OCI-M2 (cell line): ENCODE results near the gene RRP36.

ENCODE experiments used
- DNase-seq: peaks from one replicate; lab custom pipeline; 2025; ENCODE audit not compliant: unreplicated experiment; lab: John Stamatoyannopoulos, UW

The RRP36 gene

DNA sequence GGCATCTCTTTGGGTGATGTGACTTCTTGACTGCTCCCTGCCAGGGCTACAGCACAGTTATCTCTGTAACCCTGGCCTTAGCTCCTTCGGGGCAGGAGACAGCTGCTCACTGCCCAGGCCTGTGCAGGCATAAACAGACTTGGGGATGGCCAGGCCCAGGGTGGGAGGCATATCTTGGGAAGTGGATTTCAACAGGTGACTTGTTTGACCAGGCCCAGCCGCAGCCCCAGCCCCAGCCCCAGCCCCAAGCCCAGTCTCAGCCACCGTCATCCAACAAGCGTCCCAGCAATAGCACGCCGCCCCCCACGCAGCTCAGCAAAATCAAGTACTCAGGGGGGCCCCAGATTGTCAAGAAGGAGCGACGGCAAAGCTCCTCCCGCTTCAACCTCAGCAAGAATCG lies 15.2 kb upstream of the RRP36 start:
- DNase-seq, result no peak

DNA sequence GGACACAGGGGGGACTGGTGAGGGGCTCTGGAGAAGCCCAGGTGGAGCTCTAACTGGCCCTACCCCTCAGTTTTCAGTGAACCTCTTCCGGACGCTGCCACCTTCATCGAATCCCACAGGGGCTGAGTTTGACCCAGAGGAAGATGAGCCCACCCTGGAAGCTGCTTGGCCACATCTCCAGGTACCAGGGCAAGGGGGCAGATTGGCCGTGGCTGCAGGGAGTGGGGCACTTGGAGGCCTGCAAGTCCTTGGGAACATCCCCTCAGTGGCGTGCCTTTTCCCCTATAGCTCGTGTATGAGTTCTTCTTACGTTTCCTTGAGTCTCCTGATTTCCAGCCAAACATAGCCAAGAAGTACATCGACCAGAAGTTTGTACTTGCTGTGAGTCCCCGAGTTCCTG lies 14.3 kb upstream of the RRP36 start:
- no peak for DNase-seq

DNA sequence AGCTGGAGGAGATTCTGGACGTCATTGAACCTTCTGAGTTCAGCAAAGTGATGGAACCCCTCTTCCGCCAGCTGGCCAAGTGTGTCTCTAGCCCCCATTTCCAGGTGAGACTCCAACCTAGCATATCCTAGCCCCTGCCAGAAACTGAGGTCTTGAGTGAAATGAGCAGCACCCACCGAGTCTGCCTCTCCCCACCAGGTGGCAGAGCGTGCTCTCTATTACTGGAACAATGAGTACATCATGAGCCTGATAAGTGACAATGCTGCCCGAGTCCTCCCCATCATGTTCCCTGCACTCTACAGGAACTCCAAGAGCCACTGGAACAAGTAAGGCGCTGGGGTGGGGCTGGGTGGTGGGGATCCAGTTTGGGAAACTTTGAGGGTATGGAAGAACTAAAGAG lies 12.3 kb upstream of the RRP36 start:
- no peak for DNase-seq

DNA sequence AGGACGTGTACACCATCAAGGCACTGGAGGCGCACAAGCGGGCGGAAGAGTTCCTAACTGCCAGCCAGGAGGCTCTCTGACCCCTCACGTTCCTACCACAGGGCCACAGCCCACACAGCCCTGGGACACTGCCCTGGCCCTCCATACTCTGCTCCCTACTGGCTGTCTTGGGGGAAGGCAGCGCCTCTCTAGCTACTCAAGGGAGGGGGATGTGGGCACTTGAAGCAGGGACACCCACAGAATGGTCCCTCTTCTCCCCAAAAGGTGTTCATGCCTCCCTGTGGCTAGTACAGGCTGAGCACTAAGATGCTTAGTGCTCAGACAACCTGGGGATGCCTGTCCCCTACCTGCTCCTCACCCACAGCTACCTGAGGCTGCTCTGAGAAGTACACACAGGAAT lies 10.2 kb upstream of the RRP36 start:
- no peak for DNase-seq

DNA sequence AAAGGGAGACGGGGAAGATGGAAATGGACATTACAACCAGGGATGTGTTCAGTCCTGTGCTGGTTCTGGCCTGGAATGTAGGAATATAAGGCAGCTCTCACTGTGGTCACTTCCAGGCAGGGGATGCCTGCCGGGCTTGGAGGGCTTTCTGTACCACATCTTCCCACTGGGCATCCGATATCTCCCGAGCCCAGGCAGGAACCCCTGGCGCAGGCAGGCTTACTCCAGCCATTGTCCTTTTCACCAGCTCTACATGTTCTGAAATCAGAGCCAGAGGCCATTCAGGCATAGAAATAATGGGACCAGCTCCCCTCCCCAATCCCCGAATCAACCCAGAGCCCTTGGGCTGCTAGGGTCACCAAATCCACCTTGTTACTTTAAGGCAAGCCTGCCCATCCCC lies 9.1 kb upstream of the RRP36 start:
- DNase-seq, result no peak

DNA sequence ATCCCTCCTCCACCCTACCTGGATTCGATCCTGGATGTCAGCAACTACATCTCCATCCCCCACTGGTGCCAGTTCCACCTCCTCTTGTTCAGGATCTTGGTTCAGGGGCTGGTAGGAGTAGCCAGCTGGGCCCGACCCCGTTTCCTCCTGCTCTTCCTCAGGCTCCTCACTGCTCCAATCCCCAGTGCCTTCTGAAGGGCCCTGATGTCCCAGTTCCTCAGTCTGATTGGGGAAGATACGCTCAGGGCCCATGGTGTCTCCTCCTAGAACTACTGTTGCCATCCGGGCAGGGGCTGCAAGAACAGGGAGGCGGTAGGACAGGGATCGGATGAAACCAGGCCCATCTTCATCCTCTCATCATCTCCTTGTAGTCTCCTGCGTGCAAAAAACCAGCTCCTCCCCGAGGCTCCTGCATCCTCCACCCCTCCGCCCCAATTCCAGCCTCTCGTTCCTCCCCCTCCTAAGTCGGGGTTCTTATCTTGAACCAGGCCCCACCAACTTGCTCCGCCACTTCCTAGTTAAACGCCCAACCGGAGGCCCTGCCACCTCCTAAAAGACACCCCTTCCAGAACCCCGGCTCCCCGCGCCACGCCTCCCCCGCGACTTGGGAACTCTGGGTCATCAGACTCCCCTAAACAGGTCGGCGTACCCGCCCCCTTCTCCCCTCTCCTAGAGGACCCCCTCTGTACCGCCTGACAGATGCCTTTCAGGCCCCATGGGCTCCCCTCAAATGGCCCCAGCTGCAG lies 8.2 kb upstream of the RRP36 start:
- no peak for DNase-seq

DNA sequence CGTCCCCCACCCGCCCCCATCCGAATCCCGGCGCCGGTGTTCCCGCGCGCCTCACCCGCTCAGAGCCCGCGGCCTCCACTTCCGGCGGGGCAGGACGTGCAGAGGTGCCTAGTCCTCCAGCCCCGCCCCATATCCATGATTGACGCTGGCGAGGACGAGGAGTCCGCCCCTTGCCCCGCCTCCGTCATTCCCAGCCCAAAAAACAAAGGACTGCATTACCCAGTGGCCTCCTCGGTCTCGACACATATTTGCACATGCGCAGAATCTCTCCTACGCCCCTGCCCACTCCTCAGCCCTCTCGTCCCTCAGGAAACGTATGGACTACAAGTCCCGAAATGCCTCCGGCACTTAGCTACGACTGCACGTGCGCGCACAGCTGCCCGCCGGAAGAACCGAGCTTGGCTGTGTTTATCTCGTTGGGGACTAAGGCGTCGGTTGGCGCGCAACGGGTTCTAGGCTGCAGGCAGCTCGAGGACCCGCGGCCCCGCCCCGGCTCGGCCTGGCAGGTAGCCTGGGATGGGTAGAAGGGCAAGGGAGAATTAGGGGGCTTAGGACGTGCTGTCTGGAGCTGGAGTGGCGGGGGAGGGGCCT lies 7.5 kb upstream of the RRP36 start, which contains the start of the genes KLHDC3 and MEA1:
TSS of gene KLHDC3 (plus strand) at position 407 of the 591 bp plus-strand sequence. CDS start 2,944 bp downstream, outside the sequence.
TSS of gene MEA1 (minus strand) at position 104 of the 591 bp plus-strand sequence. CDS start 133 bp downstream, outside the sequence.
- peak; percentile 96 for DNase-seq

DNA sequence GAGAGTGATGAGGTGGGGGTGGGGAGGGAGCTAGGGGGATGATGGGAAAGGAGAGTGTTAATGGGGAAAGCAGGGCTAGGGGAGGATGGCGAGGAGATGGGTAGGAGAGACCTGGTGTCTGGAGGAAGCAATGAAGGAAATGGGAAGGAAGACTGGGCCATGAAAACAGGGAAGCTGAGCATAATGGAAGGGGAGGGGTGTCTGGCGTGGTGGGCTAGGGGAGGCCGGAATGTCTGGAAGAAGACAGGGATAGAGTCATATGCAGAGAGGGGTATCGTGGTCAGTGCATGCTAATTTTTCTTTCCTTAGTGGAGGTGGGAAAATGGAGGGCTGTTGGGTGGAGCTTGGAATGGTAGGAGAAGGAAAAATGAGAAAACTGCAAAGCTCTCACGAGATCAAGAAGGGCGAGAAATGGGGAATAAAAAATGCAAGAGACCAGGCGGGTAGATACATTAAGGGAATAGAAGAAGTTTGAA lies 7.0 kb upstream of the RRP36 start:
- no peak for DNase-seq

DNA sequence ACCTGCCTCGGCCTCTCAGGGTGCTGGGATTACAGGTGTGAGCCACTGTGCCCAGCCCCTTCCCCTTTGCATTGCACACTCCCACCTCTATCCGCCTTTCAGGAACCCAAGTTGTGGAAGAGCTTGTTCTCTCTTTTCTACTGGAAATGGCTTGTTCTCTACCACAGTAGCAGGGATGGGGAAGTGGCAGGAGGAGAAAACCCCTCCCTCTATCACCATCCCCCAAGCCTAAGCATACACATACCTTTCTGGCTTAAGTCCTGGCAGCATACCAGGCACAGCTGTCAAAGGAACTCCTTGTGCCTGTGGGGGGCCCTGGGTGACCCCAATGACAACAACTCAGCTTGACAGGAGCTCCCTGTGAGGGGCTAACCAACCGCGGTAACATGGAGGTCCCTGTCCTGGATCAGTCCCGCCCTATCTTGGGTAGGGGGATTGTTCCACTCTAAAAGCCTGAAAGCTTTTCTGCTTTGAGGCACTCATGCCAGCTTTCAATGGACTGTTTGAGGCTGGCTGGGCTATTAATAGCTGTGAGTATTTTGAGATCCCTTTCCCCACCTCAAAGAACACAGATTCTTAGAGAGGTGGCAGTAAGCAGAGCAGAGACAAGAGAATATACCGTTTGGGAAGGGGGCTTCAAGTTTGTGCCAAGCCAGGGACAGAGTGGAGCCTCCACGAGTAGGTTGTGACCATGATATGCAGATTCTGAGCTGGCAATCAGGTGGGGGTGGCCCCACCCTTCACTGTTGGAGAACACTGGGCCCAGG lies 5.1 kb upstream of the RRP36 start:
- no peak for DNase-seq

DNA sequence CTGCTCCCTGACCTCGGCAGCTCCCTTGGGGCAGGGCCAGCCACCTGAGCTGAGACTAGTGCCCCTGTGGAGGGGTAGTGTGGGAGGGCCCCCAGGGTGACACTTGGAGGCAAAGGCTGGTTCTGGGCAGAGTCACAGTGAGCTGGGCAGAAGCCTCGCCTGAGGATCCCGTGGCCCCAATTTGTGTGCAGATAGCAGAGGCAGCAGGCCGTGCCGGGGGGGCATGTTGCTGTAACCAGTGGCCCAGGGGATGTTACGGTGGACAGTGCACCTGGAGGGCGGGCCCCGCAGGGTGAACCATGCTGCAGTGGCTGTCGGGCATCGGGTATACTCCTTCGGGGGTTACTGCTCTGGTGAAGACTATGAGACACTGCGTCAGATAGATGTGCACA lies 4.5 kb upstream of the RRP36 start:
- DNase-seq, result no peak

DNA sequence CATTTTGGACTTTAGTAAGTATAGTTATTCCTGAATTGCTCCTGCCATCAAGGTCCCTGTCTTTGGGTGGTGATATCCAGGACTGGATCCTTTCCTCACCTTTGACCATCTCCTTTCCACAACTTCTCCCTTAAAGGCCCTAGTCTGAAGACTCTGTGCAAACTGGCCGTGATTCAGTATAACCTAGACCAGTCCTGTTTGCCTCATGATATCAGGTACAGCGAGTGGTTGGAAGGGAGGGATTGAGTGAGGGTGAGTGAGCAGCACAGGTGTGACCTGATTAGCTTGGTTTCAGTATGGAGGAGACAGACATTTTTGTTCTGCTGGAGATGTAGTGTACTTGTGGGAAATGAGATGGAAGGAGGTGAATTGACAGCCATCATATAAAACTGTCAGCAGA lies 2.3 kb upstream of the RRP36 start:
- no peak for DNase-seq

DNA sequence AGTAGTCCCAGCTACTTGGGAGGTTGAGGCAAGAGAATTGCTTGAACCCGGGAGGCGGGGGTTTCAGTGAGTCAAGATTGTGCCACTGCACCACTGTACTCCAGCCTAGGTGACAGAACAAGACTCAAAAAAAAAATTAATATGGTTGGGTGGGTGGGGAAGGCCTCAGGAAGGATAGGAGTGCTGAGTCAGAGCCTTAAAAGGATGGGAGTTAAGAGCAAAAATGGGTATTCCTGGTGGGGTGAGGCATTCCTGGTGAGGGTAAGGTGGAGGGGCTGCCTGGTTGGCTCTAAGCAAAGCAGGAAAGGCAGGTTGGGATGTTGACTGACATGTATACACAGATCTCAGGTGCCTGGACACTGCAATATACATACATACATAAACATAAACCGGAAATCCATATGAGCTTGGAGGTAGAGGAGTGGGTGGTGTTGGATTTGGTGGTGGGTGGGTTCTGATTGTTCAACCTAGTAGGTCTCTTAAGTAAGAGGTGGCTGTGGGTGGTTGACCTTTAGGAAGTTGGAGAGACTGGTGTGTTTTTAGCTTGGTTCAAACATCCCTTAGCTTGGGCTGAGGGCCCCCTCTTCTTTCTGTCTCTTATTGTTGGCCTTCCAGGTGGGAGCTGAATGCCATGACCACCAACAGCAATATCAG lies 1.2 kb upstream of the RRP36 start:
- no peak for DNase-seq

DNA sequence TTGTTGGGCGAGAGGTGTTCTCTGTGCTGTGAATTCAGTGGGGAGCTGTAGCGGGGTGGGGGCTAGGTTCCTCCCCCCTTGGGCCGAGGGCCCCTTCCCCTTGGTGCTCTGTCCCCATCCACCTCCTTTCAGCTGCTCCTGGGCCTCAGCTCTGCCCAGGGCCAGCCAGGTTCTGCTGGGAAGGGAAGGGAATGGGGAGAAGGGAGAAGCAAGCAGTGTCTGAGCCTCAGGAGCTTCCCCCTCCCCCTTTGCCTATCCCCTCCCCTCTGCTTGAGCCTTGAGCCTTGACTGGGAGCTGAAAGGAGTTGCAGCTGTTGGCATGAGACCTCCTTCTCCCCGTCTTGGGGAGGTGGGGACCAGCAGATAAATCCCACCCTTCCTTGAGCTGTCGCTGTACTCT lies 576 bp upstream of the RRP36 start:
- DNase-seq, result no peak

DNA sequence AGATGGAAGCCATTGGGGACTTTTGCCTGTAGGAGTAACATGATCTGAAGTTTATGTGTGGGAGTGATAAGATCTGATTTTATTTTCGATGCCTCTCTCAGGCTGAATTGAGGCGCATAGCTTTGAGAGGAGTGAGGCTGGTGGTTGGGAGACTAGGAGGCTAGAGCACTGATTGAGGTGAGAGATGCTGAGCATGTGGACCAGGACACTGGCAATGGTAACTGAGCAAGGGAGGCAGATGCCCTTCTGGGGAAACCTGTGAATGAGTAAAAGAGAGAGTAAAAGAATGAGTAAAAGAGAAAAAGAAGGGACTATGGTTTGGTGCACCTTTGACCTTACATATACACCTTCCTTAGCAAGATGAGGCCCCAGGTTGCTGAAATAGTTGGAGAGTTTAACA lies 3.0 kb downstream of the RRP36 start:
- DNase-seq, result no peak

DNA sequence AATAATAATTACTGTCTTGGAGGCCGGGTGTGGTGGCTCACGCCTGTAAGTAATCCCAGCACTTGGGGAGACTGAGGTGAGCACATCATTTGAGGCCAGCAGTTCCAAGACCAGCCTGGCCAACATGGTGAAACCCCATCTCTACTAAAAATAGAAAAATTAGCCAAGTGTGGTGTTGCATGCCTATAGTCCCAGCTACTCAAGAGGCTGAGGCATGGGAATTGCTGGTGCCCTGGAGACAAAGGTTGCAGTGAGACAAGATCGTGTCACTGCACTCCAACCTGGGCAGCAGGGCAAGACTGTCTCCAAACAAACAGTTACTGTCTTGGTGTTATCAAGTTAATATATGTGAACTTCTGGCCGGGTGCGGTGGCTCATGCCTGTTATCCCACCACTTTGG lies 4.9 kb downstream of the RRP36 start:
- DNase-seq, result no peak

DNA sequence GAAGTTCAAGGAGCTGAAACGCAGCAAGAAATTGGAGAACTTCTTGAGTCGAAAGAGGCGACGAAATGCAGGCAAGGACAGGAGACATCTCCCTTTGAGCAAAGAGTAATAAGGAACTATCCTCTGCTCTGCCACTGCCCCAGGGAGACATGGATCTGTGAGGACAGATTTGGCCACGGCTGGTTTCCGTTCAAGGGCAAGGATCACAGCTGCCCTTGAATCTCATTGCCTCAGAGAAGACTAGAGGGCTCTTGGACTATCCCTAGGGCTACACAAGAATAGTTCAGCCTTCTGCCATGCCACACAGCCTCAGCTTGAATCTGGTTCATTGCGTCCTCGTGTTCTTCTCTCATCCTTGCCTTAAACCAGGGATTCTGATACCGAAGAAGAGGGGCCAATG lies 7.7 kb downstream of the RRP36 start:
- DNase-seq, result no peak

DNA sequence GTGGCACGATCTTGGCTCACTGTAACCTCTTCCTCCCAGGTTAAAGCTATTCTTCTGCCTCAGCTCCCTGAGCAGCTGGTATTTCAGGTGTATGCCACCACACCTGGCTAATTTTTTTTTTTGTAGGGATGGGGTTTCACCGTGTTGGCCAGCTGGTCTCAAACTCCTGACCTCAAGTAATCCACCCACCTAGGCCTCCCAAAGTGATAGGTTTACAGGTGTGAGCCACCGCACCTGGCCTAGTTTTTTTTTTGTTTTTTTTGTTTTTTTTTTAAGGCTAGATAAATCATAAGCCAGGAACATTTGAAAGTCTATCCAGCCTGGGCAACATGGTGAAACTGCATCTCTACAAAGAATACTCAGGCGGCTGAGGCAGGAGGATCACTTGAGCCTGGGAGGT lies 10.9 kb downstream of the RRP36 start:
- DNase-seq, result no peak

DNA sequence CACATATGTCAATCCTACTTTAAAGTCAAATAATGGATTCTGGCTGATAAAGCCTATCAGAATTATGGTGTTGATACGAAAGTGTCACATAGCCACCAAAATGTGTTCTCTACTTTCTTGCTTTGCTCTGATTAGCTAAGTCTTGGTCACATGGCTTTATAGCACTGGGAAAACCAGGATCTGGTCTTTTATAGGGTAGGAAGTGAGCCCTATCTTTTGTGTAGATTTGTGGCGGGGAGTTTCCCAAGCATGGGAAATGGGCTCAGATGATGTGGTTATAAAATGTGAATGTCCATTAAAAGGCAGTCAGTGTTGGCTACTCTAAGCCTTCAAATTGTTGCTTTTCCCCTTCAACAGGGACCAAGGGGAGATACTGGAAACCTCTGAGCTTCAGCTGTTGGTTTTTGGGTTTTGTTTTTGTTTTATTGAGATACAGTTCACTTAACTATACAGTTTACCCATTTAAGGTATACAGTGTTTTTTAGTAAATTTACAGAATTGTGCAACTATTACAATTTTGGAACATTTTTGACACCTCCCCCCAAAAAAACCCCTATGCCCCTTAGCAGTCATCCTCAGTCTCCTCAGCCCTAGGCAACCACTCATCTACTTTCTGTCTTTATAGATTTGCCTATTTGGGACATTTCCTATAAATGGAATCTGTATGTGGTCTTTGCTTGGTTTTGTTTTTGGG lies 12.2 kb downstream of the RRP36 start:
- no peak for DNase-seq

DNA sequence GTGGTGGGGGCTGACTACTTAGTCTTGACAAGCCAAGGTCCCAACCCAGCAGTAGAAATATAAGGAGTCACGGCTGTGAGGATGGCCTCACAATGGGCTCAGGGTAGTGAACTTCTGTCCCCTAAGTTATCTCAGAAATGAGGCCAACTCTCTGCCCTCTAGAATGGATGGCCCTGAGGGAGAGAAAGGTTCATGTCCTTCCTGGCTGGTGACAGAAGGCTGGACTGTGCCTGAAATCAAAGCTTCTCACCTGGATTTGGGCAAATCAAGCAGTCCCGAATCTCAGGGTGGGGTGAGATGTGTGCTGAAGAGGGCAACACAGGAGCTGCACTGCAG lies 12.7 kb downstream of the RRP36 start:
- DNase-seq, result no peak

DNA sequence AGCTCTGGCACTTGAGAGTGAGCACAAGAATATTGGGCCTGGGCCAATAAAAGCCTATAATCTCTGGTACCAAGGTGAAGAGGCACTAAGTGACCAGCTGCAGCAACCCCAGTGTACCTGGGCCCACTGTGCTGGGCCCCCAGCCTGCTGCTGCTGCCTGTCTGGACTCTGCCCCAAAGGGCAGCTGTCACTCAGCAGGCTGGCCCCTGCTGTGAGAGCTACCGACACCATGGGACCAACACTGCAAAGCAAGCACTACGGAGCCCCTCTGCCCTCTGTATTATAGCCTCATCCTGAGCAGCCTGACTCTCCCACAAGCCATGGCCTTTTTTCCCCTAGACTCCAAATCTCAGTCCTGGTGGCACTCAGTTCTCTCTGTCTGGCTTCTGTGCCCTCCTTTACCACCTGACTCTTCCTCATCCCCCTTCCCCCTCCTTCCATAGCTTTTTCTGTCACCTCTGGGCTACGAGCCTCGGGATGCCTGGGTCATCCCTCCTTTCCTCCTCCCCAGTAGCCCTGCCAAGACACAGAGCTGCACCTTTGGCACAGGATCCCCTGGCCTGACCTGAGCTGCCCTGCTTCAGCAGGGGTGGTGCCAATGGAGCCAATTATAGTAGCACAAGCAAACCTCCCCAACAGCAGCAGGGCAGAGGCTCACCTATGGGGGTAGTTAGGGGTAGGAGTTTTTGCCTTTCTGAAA lies 14.2 kb downstream of the RRP36 start:
- DNase-seq, result no peak
